ENCODE data around the gene EEF1A1. TPM values are rescaled to one million over a fixed set of nuclear protein-coding genes. Genes with fewer than 3 reads are reported as not detected.

Gene EEF1A1
- polyA plus RNA-seq, 1 of the 3 experiments (the other 2 are of a cell fraction) = 10,787 TPM

DNA sequence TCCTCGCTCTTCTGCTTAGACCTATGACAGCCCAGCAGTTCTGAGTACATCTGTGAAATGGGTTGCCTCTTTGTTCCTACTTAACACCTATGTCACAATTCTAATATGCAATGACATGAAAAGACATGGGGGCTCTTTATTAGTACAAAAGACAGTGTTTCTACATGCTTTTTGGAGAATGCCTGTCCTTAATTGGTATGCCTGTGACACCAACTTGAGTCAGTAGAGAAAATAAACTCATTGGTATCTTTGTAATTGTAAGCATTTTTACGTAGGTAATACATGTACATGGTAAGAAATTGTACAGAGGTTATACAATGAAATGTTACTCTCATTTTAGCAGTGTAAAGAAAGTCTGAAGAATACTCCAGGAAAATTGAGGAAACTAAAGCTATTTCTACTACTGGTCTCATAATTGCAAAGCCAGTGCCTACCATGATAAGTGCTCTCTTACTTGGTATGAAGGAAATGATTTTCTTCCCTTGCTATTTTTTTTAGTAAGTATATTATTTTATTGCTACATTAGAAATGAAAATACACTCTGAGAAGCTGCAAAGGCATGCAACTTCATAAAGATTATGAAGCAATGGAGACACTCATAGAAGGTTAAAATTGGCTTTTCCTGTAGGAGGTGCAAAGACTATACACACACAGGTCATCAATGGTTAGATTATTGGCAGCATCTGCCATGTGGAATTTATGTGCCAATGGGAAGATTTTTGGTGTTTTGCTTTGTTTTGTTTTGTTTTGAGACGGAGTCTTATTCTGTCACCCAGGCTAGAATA, 4.9 kb upstream of the EEF1A1 start:
- Histone ChIP-seq H3K36me3 (replicated peaks in 1 of 2; ENCODE audit: control insufficient read depth in 1 of 2, insufficient read depth in 2 of 2, low read length in 1 of 2) (no peaks in the 10 kb centered on the region), H4K20me1 (ENCODE audit: insufficient read depth) (no peaks in the 10 kb centered on the region; the same call in 1 of the 2 replicates), H2AFZ (ENCODE audit: low read depth) (no peak overlapping the region), H3K9me3 (no peaks in the 10 kb centered on the region), H3K4me2 (no peak overlapping the region), H3K4me1 (ENCODE audit: control insufficient read depth in 1 of 2, insufficient read depth in 2 of 2, low read depth in 1 of 2, low read length in 1 of 2) (peaks cover 0 to 5% of the 10 kb centered on the region in 2 experiments; a peak in 1 of 4 replicates), H3K27me3 (ENCODE audit: insufficient read depth) (no peaks in the 10 kb centered on the region), H3K27ac (ENCODE audit: low read depth in 2 of 2, low read length in 1 of 2) (no peak overlapping the region), H3K9ac (no peak overlapping the region), H3K79me2 (ENCODE audit: insufficient read depth) (peaks cover 1% of the 10 kb centered on the region), H3F3A (replicated peaks; ENCODE audit: insufficient read depth) (peaks cover 12% of the 10 kb centered on the region), H3K4me3 (ENCODE audit: low read depth in 2 of 2, low read length in 1 of 2) (no peak overlapping the region), H3K9me2 (no peaks in the 10 kb centered on the region)
- WGBS (ENCODE audit: low lambda C conversion rate) = 97% methylated on average over 3 of the region's 3 CpGs
- TF ChIP-seq, protein P1, sequence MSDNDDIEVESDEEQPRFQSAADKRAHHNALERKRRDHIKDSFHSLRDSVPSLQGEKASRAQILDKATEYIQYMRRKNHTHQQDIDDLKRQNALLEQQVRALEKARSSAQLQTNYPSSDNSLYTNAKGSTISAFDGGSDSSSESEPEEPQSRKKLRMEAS (IDR thresholded peaks at IDR 0.05; ENCODE audit: low read depth) = no peak
- TF ChIP-seq RXRA (IDR thresholded peaks at IDR 0.05; ENCODE audit: borderline replicate concordance, low read depth) = no peak
- TF ChIP-seq EZH2phosphoT487 (IDR thresholded peaks at IDR 0.05; ENCODE audit: borderline replicate concordance, low read depth) = no peak
- no peak for TF ChIP-seq RFX5 (IDR thresholded peaks at IDR 0.05; ENCODE audit: low read length)
- no peak for TF ChIP-seq CTCF (IDR thresholded peaks at IDR 0.05)
- TF ChIP-seq CHD2 (IDR thresholded peaks at IDR 0.05; ENCODE audit: low read length, partially characterized antibody) = no peak
- TF ChIP-seq TCF12 (IDR thresholded peaks at IDR 0.05) = no peak
- TF ChIP-seq MEF2A (IDR thresholded peaks at IDR 0.05; ENCODE audit: borderline replicate concordance, low read depth) = no peak
- no peak for TF ChIP-seq EP300 (IDR thresholded peaks at IDR 0.05; ENCODE audit: borderline replicate concordance in 1 of 2, low read depth in 1 of 2, low read length in 1 of 2)
- TF ChIP-seq SMC3 (IDR thresholded peaks at IDR 0.05; ENCODE audit: low read depth, low read length) = no peak
- TF ChIP-seq REST (IDR thresholded peaks at IDR 0.05; ENCODE audit: low read depth, low read length) = no peak
- TF ChIP-seq TAF1 (IDR thresholded peaks at IDR 0.05; ENCODE audit: borderline replicate concordance, low read depth, low read length) = no peak
- TF ChIP-seq, protein P2, sequence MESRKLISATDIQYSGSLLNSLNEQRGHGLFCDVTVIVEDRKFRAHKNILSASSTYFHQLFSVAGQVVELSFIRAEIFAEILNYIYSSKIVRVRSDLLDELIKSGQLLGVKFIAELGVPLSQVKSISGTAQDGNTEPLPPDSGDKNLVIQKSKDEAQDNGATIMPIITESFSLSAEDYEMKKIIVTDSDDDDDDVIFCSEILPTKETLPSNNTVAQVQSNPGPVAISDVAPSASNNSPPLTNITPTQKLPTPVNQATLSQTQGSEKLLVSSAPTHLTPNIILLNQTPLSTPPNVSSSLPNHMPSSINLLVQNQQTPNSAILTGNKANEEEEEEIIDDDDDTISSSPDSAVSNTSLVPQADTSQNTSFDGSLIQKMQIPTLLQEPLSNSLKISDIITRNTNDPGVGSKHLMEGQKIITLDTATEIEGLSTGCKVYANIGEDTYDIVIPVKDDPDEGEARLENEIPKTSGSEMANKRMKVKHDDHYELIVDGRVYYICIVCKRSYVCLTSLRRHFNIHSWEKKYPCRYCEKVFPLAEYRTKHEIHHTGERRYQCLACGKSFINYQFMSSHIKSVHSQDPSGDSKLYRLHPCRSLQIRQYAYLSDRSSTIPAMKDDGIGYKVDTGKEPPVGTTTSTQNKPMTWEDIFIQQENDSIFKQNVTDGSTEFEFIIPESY (IDR thresholded peaks at IDR 0.05; ENCODE audit: borderline replicate concordance, low read depth) = no peak
- ChIA-PET CTCF (interaction anchor here (1.6 kb wide), 1 partner anchor 31 kb away, joined by 3 read pairs; no protein-coding TSS in a partner anchor), POLR2A (no interaction called here)
- no peak for DNase-seq
